GM18873 (cell line): Measurements from ENCODE around the gene MYCBP2.
A peak's percentile ranks its signal among the peaks of the same experiment; 100 is the strongest.
"Not testable (repeated sequence)": the region's sequence is repeated elsewhere in the genome, so short reads cannot be mapped to it uniquely, and the experiment has no call there.

Experiments
- ATAC-seq: cut with Tn5 transposase; IDR thresholded peaks from one replicate; pipeline ENCODE4 v1.9.1; 2021; ENCODE audit warnings: mild to moderate bottlenecking, moderate library complexity, moderate number of reproducible peaks; ENCODE audit not compliant: unreplicated experiment, low FRiP score

Gene MYCBP2

GRCh38 chr13:77306458-77306857 lies 20.4 kb downstream of the MYCBP2 start:
- ATAC-seq, result no peak

GRCh38 chr13:77305266-77305665 lies 21.6 kb downstream of the MYCBP2 start:
- no peak for ATAC-seq

- ATAC-seq, result no peak
These were observed 26.5 kb downstream of the MYCBP2 start for GRCh38 chr13:77300176-77301037.

GRCh38 chr13:77299587-77299986 lies 27.3 kb downstream of the MYCBP2 start:
- ATAC-seq, result no peak

- ATAC-seq, result peak; percentile 63
These were observed 28.5 kb downstream of the MYCBP2 start for GRCh38 chr13:77298426-77298825.

- ATAC-seq, result no peak
These were observed 35.1 kb downstream of the MYCBP2 start for GRCh38 chr13:77291774-77292173.

- no peak for ATAC-seq
These were observed 36.6 kb downstream of the MYCBP2 start for GRCh38 chr13:77290342-77290741.

- no peak for ATAC-seq
These were observed 37.0 kb downstream of the MYCBP2 start for GRCh38 chr13:77289851-77290250.

GRCh38 chr13:77285632-77286031 lies 41.3 kb downstream of the MYCBP2 start:
- not testable (repeated sequence) for ATAC-seq

GRCh38 chr13:77285098-77285497 lies 41.8 kb downstream of the MYCBP2 start:
- no peak for ATAC-seq

GRCh38 chr13:77274126-77274525 lies 52.8 kb downstream of the MYCBP2 start:
- no peak for ATAC-seq

- no peak for ATAC-seq
These were observed 57.8 kb downstream of the MYCBP2 start for GRCh38 chr13:77269141-77269540.

- ATAC-seq, result no peak
These were observed 59.5 kb downstream of the MYCBP2 start for GRCh38 chr13:77267362-77267761.

- no peak for ATAC-seq
These were observed 61.6 kb downstream of the MYCBP2 start for GRCh38 chr13:77265336-77265735.

- ATAC-seq, result no peak
These were observed 64.7 kb downstream of the MYCBP2 start for GRCh38 chr13:77262198-77262597.

- no peak for ATAC-seq
These were observed 75.9 kb downstream of the MYCBP2 start for GRCh38 chr13:77250975-77251374.

GRCh38 chr13:77245224-77245623 lies 81.7 kb downstream of the MYCBP2 start:
- not testable (repeated sequence) for ATAC-seq

- no peak for ATAC-seq
These were observed 87.6 kb downstream of the MYCBP2 start for GRCh38 chr13:77239312-77239711.

GRCh38 chr13:77235456-77236022 lies 91.4 kb downstream of the MYCBP2 start:
- ATAC-seq, result no peak

GRCh38 chr13:77233159-77233558 lies 93.7 kb downstream of the MYCBP2 start:
- ATAC-seq, result no peak

GRCh38 chr13:77230560-77230959 lies 96.3 kb downstream of the MYCBP2 start:
- no peak for ATAC-seq

GRCh38 chr13:77225946-77226345 lies 100.9 kb downstream of the MYCBP2 start:
- no peak for ATAC-seq
